Upper lobe of left lung (tissue), 6 donors: Measurements from ENCODE around the gene GPR21. TPM values are rescaled to one million over a fixed set of nuclear protein-coding genes. Genes with fewer than 3 reads are reported as not detected.

Experiments
- ATAC-seq, 2 donors: fragments of 200-7000 bp; cut with Tn5 transposase; one replicate each; pipeline ENCODE4 v1.9.1; 2022; ENCODE audit warnings: mild to moderate bottlenecking in 2 of 2, moderate library complexity in 2 of 2; ENCODE audit not compliant: low FRiP score in 2 of 2
- DNase-seq, 2 donors: peaks; one replicate each; pipeline ENCODE4 v3.0.0-alpha.2; 2019 to 2020
- H3K27ac ChIP-seq, 4 donors: fragments of 200-600 bp; sonication (generic); one replicate each; pipeline ENCODE4 v1.5.1; 2016 to 2019
- H3K27me3 ChIP-seq, 4 donors: fragments of 200-600 bp; sonication (generic); one replicate each; pipeline ENCODE4 v1.5.1; 2017 to 2019
- H3K36me3 ChIP-seq, 4 donors: fragments of 200-600 bp; sonication (generic); one replicate each; pipeline ENCODE4 v1.5.1; 2016 to 2019
- H3K4me1 ChIP-seq, 4 donors: fragments of 200-600 bp; sonication (generic); one replicate each; pipeline ENCODE4 v1.5.1; 2018 to 2019
- H3K4me3 ChIP-seq, 4 donors: fragments of 200-600 bp; sonication (generic); one replicate each; pipeline ENCODE4 v1.5.1; 2017 to 2019; ENCODE audit warnings: mild to moderate bottlenecking in 2 of 4, moderate library complexity in 1 of 4
- H3K9me3 ChIP-seq, 4 donors: fragments of 200-600 bp; sonication (generic); one replicate each; pipeline ENCODE4 v1.5.1; 2018 to 2019
- EP300 ChIP-seq, 4 donors: sonication (generic); formaldehyde crosslinking; IDR thresholded peaks; one replicate each; pipeline ENCODE4 v1.5.1; 2017; ENCODE audit warnings: antibody characterized with exemption in 4 of 4, control low read depth in 2 of 4
- POLR2A ChIP-seq, 4 donors: fragments of 450-650 bp; IDR thresholded peaks; one replicate each; pipeline ENCODE4 v1.5.1; 2016 to 2017; ENCODE audit warnings: antibody characterized with exemption in 4 of 4, mild to moderate bottlenecking in 2 of 4
- POLR2AphosphoS5 ChIP-seq, 2 donors: sonication (generic); formaldehyde crosslinking; IDR thresholded peaks; one replicate each; pipeline ENCODE4 v1.5.1; 2017; ENCODE audit warnings: antibody characterized with exemption in 2 of 2
- whole genome bisulfite sequencing, 2 donors: methylation state at CpG; one replicate each; pipeline ENCODE4 v1.1.5; 2017 to 2018; 5-methylcytosine and 5-hydroxymethylcytosine counted together
- total RNA-seq, 6 donors: library from RNA; depleted of rRNA in 4 of 6; stranded (reverse); fragments of >200 nt in 4 of 6; gene quantifications; one replicate each; pipeline versions ENCODE4 v1.1.0 to v1.2.1, GENCODE V29; 2016 to 2021
- TF ChIP-seq, protein P1 (sequence below), 6 experiments: fragments of 450-650 bp in 4 of 6; fragments of 200-600 bp in 2 of 6; sonication (generic) in 2 of 6; IDR thresholded peaks; one replicate each; pipeline ENCODE4 v1.5.1; 2016 to 2019; ENCODE audit warnings: antibody characterized with exemption in 6 of 6
- donor health status: DM: no; HTN: no; CAD: no; lungs with moderate emphysema.
- donor health status: DM: no; HTN: yes; CAD: no; lungs with severe emphysema.

Gene GPR21
- total RNA-seq, 6 donors from 2014 or later: 1.6 to 3.1 (median 2.1) TPM; not detected in 3

DNA sequence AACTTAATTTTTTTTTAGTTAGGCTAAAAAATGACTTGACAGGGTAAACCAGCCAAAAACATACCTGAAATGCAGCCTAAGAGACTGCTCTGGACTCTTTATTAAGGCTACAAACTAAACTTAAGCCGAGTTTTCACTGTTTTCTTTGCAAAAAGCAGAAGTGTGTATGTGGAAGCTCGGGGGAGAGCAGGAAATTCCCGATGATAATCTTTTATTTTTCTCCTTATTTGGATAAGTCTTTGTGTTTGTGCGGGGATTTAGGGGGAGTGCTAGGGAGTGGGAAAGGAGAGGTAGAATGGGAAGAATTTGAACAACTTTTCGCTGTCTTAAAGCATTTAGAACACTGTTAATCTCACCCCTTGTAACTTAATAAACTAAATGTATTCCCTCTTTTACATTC, 30.7 kb upstream of the GPR21 start:
- Histone ChIP-seq H3K9me3 (no peaks in the 10 kb centered on the region), H3K27me3 (no peaks in the 10 kb centered on the region), H3K27ac (no peak overlapping the region), H3K4me3 (no peak overlapping the region), H3K36me3 (peaks cover 5 to 63% (median 14%) of the 10 kb centered on the region in 4 donors), H3K4me1 (peaks cover 0 to 6% (median 0%) of the 10 kb centered on the region in 4 donors)
- DNase-seq (no peak), ATAC-seq (no peak)
- 51 to 52% methylated on average over 5 of the region's 5 CpGs for WGBS, 2 donors
- TF ChIP-seq POLR2AphosphoS5 (IDR thresholded peaks at IDR 0.05): no peak
- TF ChIP-seq EP300 (IDR thresholded peaks at IDR 0.05): no peak
- TF ChIP-seq, protein P1, sequence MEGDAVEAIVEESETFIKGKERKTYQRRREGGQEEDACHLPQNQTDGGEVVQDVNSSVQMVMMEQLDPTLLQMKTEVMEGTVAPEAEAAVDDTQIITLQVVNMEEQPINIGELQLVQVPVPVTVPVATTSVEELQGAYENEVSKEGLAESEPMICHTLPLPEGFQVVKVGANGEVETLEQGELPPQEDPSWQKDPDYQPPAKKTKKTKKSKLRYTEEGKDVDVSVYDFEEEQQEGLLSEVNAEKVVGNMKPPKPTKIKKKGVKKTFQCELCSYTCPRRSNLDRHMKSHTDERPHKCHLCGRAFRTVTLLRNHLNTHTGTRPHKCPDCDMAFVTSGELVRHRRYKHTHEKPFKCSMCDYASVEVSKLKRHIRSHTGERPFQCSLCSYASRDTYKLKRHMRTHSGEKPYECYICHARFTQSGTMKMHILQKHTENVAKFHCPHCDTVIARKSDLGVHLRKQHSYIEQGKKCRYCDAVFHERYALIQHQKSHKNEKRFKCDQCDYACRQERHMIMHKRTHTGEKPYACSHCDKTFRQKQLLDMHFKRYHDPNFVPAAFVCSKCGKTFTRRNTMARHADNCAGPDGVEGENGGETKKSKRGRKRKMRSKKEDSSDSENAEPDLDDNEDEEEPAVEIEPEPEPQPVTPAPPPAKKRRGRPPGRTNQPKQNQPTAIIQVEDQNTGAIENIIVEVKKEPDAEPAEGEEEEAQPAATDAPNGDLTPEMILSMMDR (IDR thresholded peaks at IDR 0.05): no peak
- TF ChIP-seq POLR2A (IDR thresholded peaks at IDR 0.05): no peak

DNA sequence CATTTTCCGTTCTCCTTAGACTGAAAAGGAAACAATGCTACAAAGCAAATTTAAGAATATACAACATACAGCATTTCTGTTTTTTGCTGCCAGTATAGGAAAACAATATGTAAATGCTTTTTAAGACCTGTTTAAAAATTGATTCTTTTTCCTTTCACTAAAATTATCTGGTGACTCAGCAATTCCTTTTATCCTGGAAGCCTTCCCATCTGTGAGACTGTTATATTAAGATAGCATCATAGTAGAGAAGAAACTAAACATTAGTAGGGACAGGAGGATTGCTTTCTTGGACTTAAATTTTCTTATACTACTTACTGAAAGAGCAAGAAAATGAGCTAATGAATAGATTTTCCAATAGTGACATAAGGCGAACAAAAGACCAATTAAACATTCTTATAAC, 30.0 kb upstream of the GPR21 start:
- peaks cover 0 to 6% (median 0%) of the 10 kb centered on the region in 4 donors for H3K4me1 ChIP-seq
- H3K27me3 ChIP-seq: no peaks in the 10 kb centered on the region
- no peaks in the 10 kb centered on the region for H3K9me3 ChIP-seq
- H3K36me3 ChIP-seq: peaks cover 5 to 57% (median 13%) of the 10 kb centered on the region in 4 donors
- H3K27ac ChIP-seq: no peak overlapping the region
- TF ChIP-seq POLR2A (IDR thresholded peaks at IDR 0.05) (no peak), EP300 (IDR thresholded peaks at IDR 0.05) (no peak), POLR2AphosphoS5 (IDR thresholded peaks at IDR 0.05) (no peak)
- TF ChIP-seq, protein P1 (IDR thresholded peaks at IDR 0.05): no peak
- no peak for ATAC-seq
- no peak for DNase-seq
- no peak overlapping the region for H3K4me3 ChIP-seq
- WGBS, 2 donors: 47 to 94% methylated on average over 2 of the region's 2 CpGs

DNA sequence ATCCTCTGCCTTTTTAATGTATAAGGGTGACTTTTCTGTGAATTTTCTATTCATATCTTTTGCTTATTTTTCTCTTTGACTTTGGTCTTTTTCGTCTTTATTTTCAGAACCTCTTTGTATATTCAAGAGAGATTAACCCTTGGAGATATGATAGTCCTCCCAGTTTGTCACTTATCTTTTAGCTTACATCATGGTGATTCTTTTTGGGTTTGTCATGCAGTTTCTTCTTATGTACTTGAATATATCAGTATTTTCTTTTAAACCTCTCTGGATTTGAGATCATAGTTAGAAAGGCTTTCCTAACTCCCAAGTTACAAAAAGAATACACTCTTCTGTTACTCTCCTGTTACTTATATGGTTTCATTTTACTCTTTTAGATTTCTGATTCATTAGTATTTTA, 27.5 kb upstream of the GPR21 start:
- 75 to 92% methylated on average over 1 of the region's 1 CpG for WGBS, 2 donors

DNA sequence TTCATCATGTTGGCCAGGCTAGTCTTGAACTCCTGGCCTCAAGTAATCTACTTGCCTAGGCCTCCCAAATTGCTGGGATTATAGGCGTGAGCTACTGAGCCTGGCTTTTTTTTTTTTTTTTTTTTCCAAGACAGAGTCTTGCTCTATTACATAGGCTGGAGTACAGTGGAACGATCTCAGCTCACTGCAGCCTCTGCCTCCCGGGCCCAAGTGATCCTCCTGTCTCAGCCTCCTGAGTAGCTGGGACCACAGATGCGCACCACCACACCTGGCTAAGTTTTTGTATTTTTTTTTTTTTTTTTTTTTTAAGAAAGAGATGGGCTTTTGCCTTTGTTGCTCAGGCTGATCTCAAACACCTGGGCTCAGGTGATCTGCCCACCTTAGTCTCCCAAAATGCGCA, 26.2 kb upstream of the GPR21 start:
- Histone ChIP-seq H3K4me1 (peaks cover 0 to 10% (median 5%) of the 10 kb centered on the region in 4 donors), H3K27me3 (no peaks in the 10 kb centered on the region), H3K4me3 (no peak overlapping the region), H3K9me3 (no peaks in the 10 kb centered on the region), H3K27ac (no peak overlapping the region), H3K36me3 (peaks cover 0 to 37% (median 3%) of the 10 kb centered on the region in 4 donors)
- no peak for DNase-seq
- WGBS, 2 donors: 85 to 100% methylated on average over 5 of the region's 5 CpGs
- no peak for TF ChIP-seq POLR2AphosphoS5 (IDR thresholded peaks at IDR 0.05)
- TF ChIP-seq, protein P1 (IDR thresholded peaks at IDR 0.05): no peak
- no peak for TF ChIP-seq POLR2A (IDR thresholded peaks at IDR 0.05)
- no peak for TF ChIP-seq EP300 (IDR thresholded peaks at IDR 0.05)
- ATAC-seq: no peak

More for the DNA sequence above, 27.5 kb upstream of the GPR21 start:
- ATAC-seq: no peak
- Histone ChIP-seq H3K27ac (no peak overlapping the region), H3K4me1 (peaks cover 0 to 10% (median 0%) of the 10 kb centered on the region in 4 donors), H3K9me3 (no peaks in the 10 kb centered on the region), H3K36me3 (peaks cover 2 to 44% (median 5%) of the 10 kb centered on the region in 4 donors), H3K27me3 (no peaks in the 10 kb centered on the region), H3K4me3 (no peak overlapping the region)
- DNase-seq: no peak
- TF ChIP-seq POLR2AphosphoS5 (IDR thresholded peaks at IDR 0.05) (no peak), EP300 (IDR thresholded peaks at IDR 0.05) (no peak), POLR2A (IDR thresholded peaks at IDR 0.05) (no peak)
- TF ChIP-seq, protein P1 (IDR thresholded peaks at IDR 0.05): no peak

DNA sequence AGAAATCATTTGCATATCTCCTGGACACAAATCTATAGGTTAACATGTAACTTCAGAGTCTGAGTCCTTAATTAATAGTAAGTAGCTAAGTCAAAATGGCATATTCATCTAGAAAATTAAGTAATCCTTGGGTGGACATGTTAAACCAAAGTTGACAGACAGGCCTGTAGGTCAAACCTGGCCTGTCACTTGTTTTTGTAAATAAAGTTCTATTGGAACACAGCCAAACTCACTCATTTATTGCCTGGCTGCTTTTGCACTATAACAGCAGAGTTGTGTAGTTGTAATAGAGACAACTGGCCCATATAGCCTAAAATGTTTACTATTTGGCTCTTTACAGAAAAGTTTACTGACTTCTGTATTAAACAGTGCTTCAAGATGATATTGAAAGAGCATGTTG, 24.6 kb upstream of the GPR21 start:
- ATAC-seq: no peak
- Histone ChIP-seq H3K27ac (no peak overlapping the region), H3K27me3 (no peaks in the 10 kb centered on the region), H3K9me3 (no peaks in the 10 kb centered on the region), H3K4me3 (no peak overlapping the region), H3K4me1 (peaks cover 0 to 15% (median 5%) of the 10 kb centered on the region in 4 donors), H3K36me3 (peaks cover 0 to 44% (median 5%) of the 10 kb centered on the region in 4 donors)
- TF ChIP-seq, protein P1 (IDR thresholded peaks at IDR 0.05): no peak
- TF ChIP-seq POLR2AphosphoS5 (IDR thresholded peaks at IDR 0.05) (no peak), POLR2A (IDR thresholded peaks at IDR 0.05) (no peak), EP300 (IDR thresholded peaks at IDR 0.05) (no peak)
- DNase-seq: no peak
